A549 (cell line): Measurements from ENCODE around the gene PHAF1.

Experiments used
- BHLHE40 ChIP-seq: IDR thresholded peaks from 2 replicates; pipeline ENCODE4 v1.6.1; 2012; ENCODE audit warnings: low read depth, low read length, inconsistent platforms
- CTCF ChIP-seq: fragments of >200 bp; sonication (Bioruptor Twin); formaldehyde crosslinking; IDR thresholded peaks from 3 replicates; pipeline ENCODE4 v1.5.1; 2016
- EHMT2 ChIP-seq: fragments of 200-600 bp; sonication (generic); IDR thresholded peaks from 2 replicates; pipeline ENCODE4 v1.6.1; 2016; ENCODE audit warnings: antibody characterized with exemption, low read depth, mild to moderate bottlenecking, moderate library complexity
- ELK1 ChIP-seq: fragments of 150-350 bp; IDR thresholded peaks from 2 replicates; pipeline ENCODE4 v1.6.1; 2014; ENCODE audit warnings: low read depth, mild to moderate bottlenecking, low read length
- EP300 ChIP-seq, 2 experiments: fragments of >200 bp; sonication (Bioruptor Twin); formaldehyde crosslinking; IDR thresholded peaks; 2 replicates in 1 of 2; 3 replicates in 1 of 2; pipeline ENCODE4 v1.6.1; 2016 to 2017
- HDAC2 ChIP-seq: fragments of 200-600 bp; sonication (generic); IDR thresholded peaks from 2 replicates; pipeline ENCODE4 v1.6.1; 2016
- MYC ChIP-seq: IDR thresholded peaks from 2 replicates; pipeline ENCODE4 v1.6.1; 2012; ENCODE audit warnings: mild to moderate bottlenecking, inconsistent platforms, low read length, improper control_type of control experiment, borderline replicate concordance
- RAD21 ChIP-seq, 2 experiments: fragments of >200 bp in 1 of 2; sonication (Bioruptor Twin) in 1 of 2; formaldehyde crosslinking in 1 of 2; IDR thresholded peaks in 1 of 2; conservative IDR thresholded peaks in 1 of 2; 2 replicates in 1 of 2; 3 replicates in 1 of 2; pipeline ENCODE4 v1.6.1; 2012 to 2018; ENCODE audit warnings: inconsistent platforms in 1 of 2
- REST ChIP-seq: fragments of 200-600 bp; sonication (generic); IDR thresholded peaks from 2 replicates; pipeline ENCODE4 v1.6.1; 2016; ENCODE audit warnings: antibody characterized with exemption, mild to moderate bottlenecking, moderate library complexity
- TF ChIP-seq, protein P1 (sequence below): IDR thresholded peaks from 2 replicates; pipeline ENCODE4 v1.6.1; 2012

DNA sequence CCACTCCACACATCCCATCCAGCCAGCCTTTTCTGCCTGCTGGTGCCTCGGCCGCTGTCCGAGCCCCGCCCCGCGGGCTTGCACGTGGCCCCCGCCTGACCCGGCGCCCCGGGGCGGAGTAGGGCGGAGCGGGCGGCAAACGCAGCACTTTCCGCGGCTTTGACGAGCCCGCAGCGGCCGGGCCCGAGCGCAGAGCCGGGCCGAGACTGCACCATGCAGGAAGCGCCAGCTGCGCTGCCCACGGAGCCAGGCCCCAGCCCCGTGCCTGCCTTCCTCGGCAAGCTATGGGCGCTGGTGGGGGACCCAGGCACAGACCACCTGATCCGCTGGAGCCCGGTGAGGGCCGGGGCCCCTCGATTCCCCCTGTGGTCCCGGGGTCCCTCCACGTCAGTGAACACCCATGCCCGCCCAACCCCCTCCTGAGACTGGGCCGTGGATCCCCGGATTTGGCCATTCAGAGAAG is 54.9 kb downstream of the PHAF1 start, which contains the start of gene HSF4:
- no peak for TF ChIP-seq CTCF
- TF ChIP-seq REST, result no peak
- TF ChIP-seq EP300 (IDR thresholded peaks at IDR 0.05), result no peak
- no peak for TF ChIP-seq BHLHE40
- TF ChIP-seq EHMT2, result no peak
- no peak for TF ChIP-seq HDAC2
- TF ChIP-seq, protein P1, sequence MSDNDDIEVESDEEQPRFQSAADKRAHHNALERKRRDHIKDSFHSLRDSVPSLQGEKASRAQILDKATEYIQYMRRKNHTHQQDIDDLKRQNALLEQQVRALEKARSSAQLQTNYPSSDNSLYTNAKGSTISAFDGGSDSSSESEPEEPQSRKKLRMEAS, result no peak
- TF ChIP-seq ELK1, result no peak
- no peak for TF ChIP-seq MYC
- no peak for TF ChIP-seq RAD21 (conservative IDR thresholded peaks at IDR 0.05 in 1 of 2, IDR thresholded peaks at IDR 0.05 in 1 of 2)
